HG03135 (cell line): ENCODE data around the gene PCGF6.
"Not testable (repeated sequence)": the region's sequence is repeated elsewhere in the genome, so short reads cannot be mapped to it uniquely, and the experiment has no call there.

Experiments
- ATAC-seq: cut with Tn5 transposase; IDR thresholded peaks from one replicate; pipeline ENCODE4 v1.9.1; 2021; ENCODE audit warnings: mild to moderate bottlenecking, moderate library complexity; ENCODE audit not compliant: unreplicated experiment

The PCGF6 gene

GRCh38 chr10:103258928-103259327 is 92.0 kb downstream of the PCGF6 start:
- not testable (repeated sequence) for ATAC-seq

DNA sequence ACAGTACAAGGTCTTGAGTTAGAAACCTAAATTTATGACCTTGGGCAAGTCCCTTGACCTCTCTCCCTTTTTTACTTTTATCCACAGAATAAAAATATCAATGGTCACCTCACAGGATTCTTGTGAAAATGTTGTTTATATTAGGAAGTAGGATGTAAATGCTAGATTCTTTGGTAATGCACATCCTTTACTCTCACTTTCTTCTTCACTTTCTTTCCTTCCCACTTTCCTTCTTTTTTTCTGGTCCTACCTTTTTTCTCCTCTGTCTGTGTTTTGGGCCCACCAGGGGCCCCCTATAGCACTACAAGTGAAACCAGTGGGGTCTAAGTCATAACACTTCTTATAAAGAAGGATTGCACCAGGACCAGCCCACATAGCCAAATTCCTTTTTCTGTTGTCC is 93.1 kb downstream of the PCGF6 start:
- ATAC-seq = no peak

DNA sequence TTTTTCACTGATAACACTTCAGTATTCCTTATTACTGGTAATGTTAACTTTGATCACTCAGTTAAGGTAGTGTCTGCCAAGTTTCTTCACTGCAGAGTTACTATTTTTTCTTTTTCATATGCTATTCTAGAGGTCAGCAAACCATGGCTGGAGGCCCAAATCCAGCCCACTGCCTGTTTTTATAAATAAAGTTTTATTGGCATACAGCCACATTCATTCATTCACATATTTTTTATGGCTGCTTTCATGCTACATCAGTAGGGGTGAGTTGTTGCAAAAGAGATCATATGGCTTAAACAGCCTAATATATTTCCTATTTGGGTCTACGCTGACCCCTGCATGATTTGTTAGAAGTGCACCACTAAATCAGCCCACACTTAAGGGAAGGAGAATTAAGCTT is 94.3 kb downstream of the PCGF6 start:
- ATAC-seq = no peak

GRCh38 chr10:103254538-103255325 is 96.2 kb downstream of the PCGF6 start:
- no peak for ATAC-seq

- ATAC-seq = no peak
Measured at GRCh38 chr10:103254113-103254512, 96.8 kb downstream of the PCGF6 start.
